HepG2 (cell line): Measurements from ENCODE around the gene ANXA10. TPM values are rescaled to one million over a fixed set of nuclear protein-coding genes. Genes with fewer than 3 reads are reported as not detected.

Source experiments
- ATAC-seq: fragments of 200-7000 bp; cut with Tn5 transposase; 3 replicates; pipeline ENCODE4 v1.9.1; 2020; ENCODE audit warnings: mild to moderate bottlenecking, moderate library complexity
- BruUV-seq: library from RNA; stranded (reverse); fragments of 400-500 nt; replicated peaks from 2 replicates; lab custom pipeline; 2021; lab: Mats Ljungman, UMichigan
- CTCF ChIA-PET: fragments of 300-600 bp; formaldehyde crosslinking; extraction: SDS; loops from one replicate; lab custom pipeline; 2021; ENCODE audit warnings: low total read pairs, inconsistent platforms, low intra/inter-chr PET ratio; lab: Yijun Ruan, JAX
- POLR2A ChIA-PET: fragments of 350-600 bp; sonication (Branson Sonifier 250); formaldehyde crosslinking; loops from one replicate; lab custom pipeline; 2020; ENCODE audit warnings: antibody characterized with exemption, inconsistent platforms; lab: Yijun Ruan, JAX
- DNase-seq: peaks from one replicate; pipeline ENCODE4 v3.0.0-alpha.2; 2015; ENCODE audit warnings: low spot score
- FAIRE-seq: peaks from 3 replicates; lab custom pipeline; 2011; peaks lifted over from hg19 to GRCh38; lab: Jason Lieb, UNC
- H2AFZ ChIP-seq: one replicate; pipeline ENCODE4 v1.6.1; 2011; ENCODE audit warnings: low read length, inconsistent platforms
- H3K27ac ChIP-seq: fragments of 300-600 bp; 3 replicates; pipeline ENCODE4 v1.8.0; 2011; ENCODE audit warnings: mixed run types, mild to moderate bottlenecking, mixed read lengths, low read length, inconsistent platforms; ENCODE audit not compliant: insufficient read depth; ENCODE audit errors: extremely low read length
- H3K27me3 ChIP-seq, 2 experiments: fragments of 200-600 bp in 1 of 2; 2 replicates in 1 of 2; 3 replicates in 1 of 2; pipeline versions ENCODE4 v1.6.0 to v1.8.0; 2011; ENCODE audit warnings: low read length in 2 of 2, mild to moderate bottlenecking in 2 of 2, moderate library complexity in 2 of 2, inconsistent platforms in 1 of 2; ENCODE audit not compliant: insufficient read depth in 2 of 2, control insufficient read depth in 1 of 2
- H3K36me3 ChIP-seq, 2 experiments: fragments of 200-600 bp in 1 of 2; replicated peaks in 1 of 2; 2 replicates in 1 of 2; 3 replicates in 1 of 2; pipeline versions ENCODE4 v1.5.1 to v1.8.0; 2011; ENCODE audit warnings: low read length in 2 of 2, inconsistent platforms in 1 of 2; ENCODE audit not compliant: insufficient read depth in 2 of 2, control insufficient read depth in 1 of 2
- H3K4me1 ChIP-seq: 2 replicates; pipeline ENCODE4 v1.5.1; 2012; ENCODE audit warnings: low read length, inconsistent platforms; ENCODE audit not compliant: insufficient read depth
- H3K4me2 ChIP-seq: 2 replicates; pipeline ENCODE4 v1.6.0; 2011; ENCODE audit warnings: low read depth, low read length, inconsistent platforms
- H3K4me3 ChIP-seq, 3 experiments: fragments of 200-600 bp in 1 of 3; sonication (generic), shearing (Covaris generic) in 1 of 3; replicated peaks in 1 of 3; 2 replicates each; pipeline ENCODE4 v1.5.1; 2011 to 2016; ENCODE audit warnings: low read length in 3 of 3, inconsistent platforms in 2 of 3, low read depth in 2 of 3, mild to moderate bottlenecking in 2 of 3, control low read depth in 1 of 3, mixed read lengths in 1 of 3; ENCODE audit not compliant: insufficient read depth in 1 of 3
- H3K79me2 ChIP-seq: one replicate; pipeline ENCODE4 v1.6.1; 2011; ENCODE audit warnings: low read length, inconsistent platforms; ENCODE audit not compliant: insufficient read depth
- H3K9ac ChIP-seq: 2 replicates; pipeline ENCODE4 v1.6.0; 2011; ENCODE audit warnings: mild to moderate bottlenecking, low read depth, low read length, inconsistent platforms; ENCODE audit not compliant: insufficient read depth
- H3K9me3 ChIP-seq: 2 replicates; pipeline ENCODE4 v1.5.1; 2012; ENCODE audit warnings: mild to moderate bottlenecking, low read length
- H4K20me1 ChIP-seq: 2 replicates; pipeline ENCODE4 v1.6.0; 2011; ENCODE audit warnings: inconsistent platforms, mild to moderate bottlenecking, low read length, moderate library complexity; ENCODE audit not compliant: insufficient read depth
- BRF2 ChIP-seq: sonication (generic); formaldehyde crosslinking; IDR thresholded peaks from 2 replicates; pipeline ENCODE4 v1.8.1; 2022; ENCODE audit warnings: mild to moderate bottlenecking, missing genetic modification reagents
- ISX ChIP-seq: sonication (generic); formaldehyde crosslinking; conservative IDR thresholded peaks from 2 replicates; pipeline ENCODE4 v1.5.0; 2020; ENCODE audit warnings: missing genetic modification reagents
- MEIS1 ChIP-seq: sonication (generic); formaldehyde crosslinking; IDR thresholded peaks from 2 replicates; pipeline ENCODE4 v1.9.0; 2021; ENCODE audit warnings: mild to moderate bottlenecking, missing genetic modification reagents, moderate library complexity, borderline replicate concordance
- NCOA5 ChIP-seq: sonication (generic); formaldehyde crosslinking; IDR thresholded peaks from 2 replicates; pipeline ENCODE4 v1.4.0; 2020; ENCODE audit warnings: missing genetic modification reagents
- PLSCR1 ChIP-seq: sonication (generic); formaldehyde crosslinking; IDR thresholded peaks from 2 replicates; pipeline ENCODE4 v1.5.0; 2020; ENCODE audit warnings: missing genetic modification reagents, mild to moderate bottlenecking, borderline replicate concordance
- REL ChIP-seq: sonication (generic); formaldehyde crosslinking; conservative IDR thresholded peaks from 2 replicates; pipeline ENCODE4 v1.8.0; 2022; ENCODE audit warnings: mild to moderate bottlenecking, missing genetic modification reagents, moderate library complexity
- SAP130 ChIP-seq: IDR thresholded peaks from 2 replicates; pipeline ENCODE4 v1.6.1; 2016; ENCODE audit warnings: low read depth
- STAG1 ChIP-seq: sonication (generic); formaldehyde crosslinking; IDR thresholded peaks from 2 replicates; pipeline ENCODE4 v1.4.0; 2020; ENCODE audit warnings: missing genetic modification reagents
- ZBTB33 ChIP-seq: sonication (generic); formaldehyde crosslinking; IDR thresholded peaks from 2 replicates; pipeline ENCODE4 v1.4.0; 2020; ENCODE audit warnings: missing genetic modification reagents
- ZBTB39 ChIP-seq: sonication (generic); formaldehyde crosslinking; IDR thresholded peaks from 2 replicates; pipeline ENCODE4 v1.5.0; 2020; ENCODE audit warnings: missing genetic modification reagents
- ZNF274 ChIP-seq: sonication (generic); formaldehyde crosslinking; IDR thresholded peaks from 2 replicates; pipeline ENCODE4 v1.5.1; 2020; ENCODE audit warnings: mild to moderate bottlenecking, missing genetic modification reagents
- ZNF547 ChIP-seq: sonication (generic); formaldehyde crosslinking; IDR thresholded peaks from 2 replicates; pipeline ENCODE4 v1.5.1; 2020; ENCODE audit warnings: mild to moderate bottlenecking, missing genetic modification reagents
- ZNF572 ChIP-seq: sonication (generic); formaldehyde crosslinking; IDR thresholded peaks from 2 replicates; pipeline ENCODE4 v1.5.1; 2020; ENCODE audit warnings: mild to moderate bottlenecking, missing genetic modification reagents
- ZNF670 ChIP-seq: sonication (generic); formaldehyde crosslinking; IDR thresholded peaks from 2 replicates; pipeline ENCODE4 v1.8.0; 2022; ENCODE audit warnings: mild to moderate bottlenecking, missing genetic modification reagents, borderline replicate concordance
- WGBS: methylation state at CpG from one replicate; pipeline ENCODE4 v1.1.6; 2017; ENCODE audit warnings: low lambda C conversion rate; 5-methylcytosine and 5-hydroxymethylcytosine counted together
- in situ Hi-C: cut with HindIII; loops from 2 replicates; pipeline ENCODE4 v1.10.0; 2017; ENCODE audit warnings: low pct_unique_long_range_greater_than_20kb; ENCODE audit not compliant: extremely low pct_ligation_motif_present
- intact Hi-C: fragments of 100-400 bp; cut with micrococcal nuclease; formaldehyde crosslinking; loops from one replicate; pipeline ENCODE4 v1.10.0; 2022; ENCODE audit not compliant: unreplicated experiment
- polyA plus RNA-seq, 8 experiments: library from polyadenylated mRNA; depleted of rRNA in 3 of 8; stranded (reverse) in 7 of 8; unstranded in 1 of 8; fragments of >200 nt; fragmentation: Illumina TruSeq in 4 of 8; extraction: Trizol in 4 of 8; gene quantifications; 2 replicates each; pipeline versions ENCODE4 v1.2.1 to v1.2.3, GENCODE V29; 2011 to 2016; ENCODE audit warnings: low read depth in 4 of 8, missing spikeins in 1 of 8, mixed read lengths in 1 of 8; ENCODE audit not compliant: insufficient read depth in 1 of 8
- total RNA-seq, 5 experiments: library from RNA; depleted of rRNA; stranded (reverse); fragments of >200 nt; fragmentation: Illumina TruSeq; extraction: Trizol; gene quantifications; 2 replicates each; pipeline ENCODE4 v1.2.3, GENCODE V29; 2016; ENCODE audit warnings: low read depth in 1 of 5

The ANXA10 gene
- total and polyA plus RNA-seq, 2 of the 13 experiments (the other 11 are each of a cell fraction or from before 2014, with no cell fraction given), result 0.08 TPM; not detected in 1

- in situ Hi-C loops, result no loop called here
- Histone ChIP-seq H3K79me2 (no peaks in the 10 kb centered on the region), H4K20me1 (no peaks in the 10 kb centered on the region), H3K27me3 (no peaks in the 10 kb centered on the region), H3K4me2 (no peak overlapping the region), H3K4me3 (no peak overlapping the region), H3K9me3 (no peaks in the 10 kb centered on the region), H3K4me1 (no peaks in the 10 kb centered on the region), H2AFZ (no peak overlapping the region), H3K9ac (no peak overlapping the region), H3K36me3 (no peaks in the 10 kb centered on the region), H3K27ac (no peak overlapping the region)
- DNase-seq, result no peak
- FAIRE-seq, result no peak
- no peak for ATAC-seq
- TF ChIP-seq ZNF547 (no peak), STAG1 (no peak), ZBTB33 (no peak), BRF2 (CRISPR knock-in tag) (no peak), ISX (CRISPR knock-in tag) (no peak), MEIS1 (CRISPR knock-in tag) (no peak), ZNF572 (CRISPR knock-in tag) (no peak), ZBTB39 (CRISPR knock-in tag) (no peak), REL (CRISPR knock-in tag) (no peak), NCOA5 (no peak), PLSCR1 (no peak), SAP130 (CRISPR knock-in tag) (no peak), ZNF274 (CRISPR knock-in tag) (no peak), ZNF670 (CRISPR knock-in tag) (no peak)
- no TSS peak for BruUV-seq
- POLR2A ChIA-PET, result no interaction called here
- 0% methylated on average over 1 of the region's 1 CpG for WGBS
- intact Hi-C loops, result no loop called here
- CTCF ChIA-PET, result no interaction called here
These were observed 21.4 kb upstream of the ANXA10 start for GRCh38 chr4:168070903-168071302.
